ENCODE results near the gene ZP1. TPM values are rescaled to one million over a fixed set of nuclear protein-coding genes. Genes with fewer than 3 reads are reported as not detected.
A peak's percentile ranks its signal among the peaks of the same experiment; 100 is the strongest.
"Not testable (repeated sequence)": the region's sequence is repeated elsewhere in the genome, so short reads cannot be mapped to it uniquely, and the experiment has no call there.

The ZP1 gene
- total and polyA plus RNA-seq, 8 donors: 0.11 TPM; not detected in 7

DNA sequence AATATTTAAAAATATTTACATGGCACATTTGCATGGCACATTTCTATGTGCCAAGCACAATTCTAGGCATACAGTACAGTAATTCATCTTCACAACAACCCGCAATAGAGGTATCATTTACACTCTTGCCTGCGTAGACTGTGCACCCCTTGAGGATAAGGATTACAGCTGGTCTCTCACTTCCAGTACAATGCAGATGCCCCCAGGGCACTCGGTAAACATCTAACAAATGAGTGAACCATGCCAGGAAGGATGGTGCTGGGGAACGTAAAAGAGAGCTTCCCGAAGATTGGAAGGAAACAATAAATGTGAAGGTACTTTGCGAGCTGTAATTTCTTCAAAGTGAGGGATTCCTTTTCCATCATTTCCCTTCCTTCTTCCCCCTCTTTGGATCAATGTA, 37.7 kb downstream of the ZP1 start:
- DNase-seq (no peak), ATAC-seq (no peak)
- peak overlapping the region in 1 of 2 donors; percentile 90 for H3K27ac ChIP-seq
- intact Hi-C loops (cut with DNase I): no loop called here
- H3K9me3 ChIP-seq: no peaks in the 10 kb centered on the region
- TF ChIP-seq, protein P1, sequence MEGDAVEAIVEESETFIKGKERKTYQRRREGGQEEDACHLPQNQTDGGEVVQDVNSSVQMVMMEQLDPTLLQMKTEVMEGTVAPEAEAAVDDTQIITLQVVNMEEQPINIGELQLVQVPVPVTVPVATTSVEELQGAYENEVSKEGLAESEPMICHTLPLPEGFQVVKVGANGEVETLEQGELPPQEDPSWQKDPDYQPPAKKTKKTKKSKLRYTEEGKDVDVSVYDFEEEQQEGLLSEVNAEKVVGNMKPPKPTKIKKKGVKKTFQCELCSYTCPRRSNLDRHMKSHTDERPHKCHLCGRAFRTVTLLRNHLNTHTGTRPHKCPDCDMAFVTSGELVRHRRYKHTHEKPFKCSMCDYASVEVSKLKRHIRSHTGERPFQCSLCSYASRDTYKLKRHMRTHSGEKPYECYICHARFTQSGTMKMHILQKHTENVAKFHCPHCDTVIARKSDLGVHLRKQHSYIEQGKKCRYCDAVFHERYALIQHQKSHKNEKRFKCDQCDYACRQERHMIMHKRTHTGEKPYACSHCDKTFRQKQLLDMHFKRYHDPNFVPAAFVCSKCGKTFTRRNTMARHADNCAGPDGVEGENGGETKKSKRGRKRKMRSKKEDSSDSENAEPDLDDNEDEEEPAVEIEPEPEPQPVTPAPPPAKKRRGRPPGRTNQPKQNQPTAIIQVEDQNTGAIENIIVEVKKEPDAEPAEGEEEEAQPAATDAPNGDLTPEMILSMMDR (IDR thresholded peaks at IDR 0.05): no peak
- no peaks in the 10 kb centered on the region for H3K27me3 ChIP-seq
- H3K36me3 ChIP-seq: peaks cover 0 to 38% of the 10 kb centered on the region in 2 donors
- H3K4me3 ChIP-seq: peak overlapping the region in 1 of 2 donors; percentile 71
- H3K4me1 ChIP-seq: peaks cover 0 to 32% of the 10 kb centered on the region in 2 donors

DNA sequence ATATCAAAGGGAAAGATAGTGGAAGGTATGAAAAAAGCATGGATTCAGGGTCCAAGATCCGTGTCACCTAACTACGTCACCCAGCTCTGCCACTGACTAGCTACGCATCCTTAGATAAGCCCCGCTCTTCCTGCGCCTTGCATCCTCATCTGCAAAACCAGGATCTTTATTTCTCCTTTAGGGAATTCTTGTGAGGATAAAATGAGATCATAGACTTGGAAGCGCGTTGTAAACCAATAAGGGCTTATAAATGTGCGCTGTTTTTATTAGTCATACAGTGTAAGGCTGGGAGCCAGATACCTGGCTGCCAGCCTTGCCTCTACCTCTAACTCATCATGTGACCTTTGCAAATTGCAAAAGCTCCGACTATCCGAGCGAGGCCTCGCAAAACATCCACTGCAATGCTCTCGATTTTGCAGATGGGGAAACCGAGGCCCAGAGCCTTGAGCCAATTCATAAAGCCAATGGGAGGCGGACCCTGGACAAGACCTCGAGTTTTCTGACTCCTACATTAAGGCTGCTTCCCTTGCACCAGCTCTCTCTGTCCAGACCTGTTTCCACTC, 38.3 kb downstream of the ZP1 start:
- peaks cover 0 to 34% of the 10 kb centered on the region in 2 donors for H3K4me1 ChIP-seq
- ATAC-seq (peak; percentile 27), DNase-seq (no peak)
- no peaks in the 10 kb centered on the region for H3K27me3 ChIP-seq
- H3K36me3 ChIP-seq: peaks cover 0 to 32% of the 10 kb centered on the region in 2 donors
- intact Hi-C loops (cut with DNase I): no loop called here
- H3K4me3 ChIP-seq: peak overlapping the region; percentile 71 to 92
- TF ChIP-seq, protein P1 (IDR thresholded peaks at IDR 0.05): no peak
- no peaks in the 10 kb centered on the region for H3K9me3 ChIP-seq
- peak overlapping the region; percentile 83 to 90 for H3K27ac ChIP-seq

DNA sequence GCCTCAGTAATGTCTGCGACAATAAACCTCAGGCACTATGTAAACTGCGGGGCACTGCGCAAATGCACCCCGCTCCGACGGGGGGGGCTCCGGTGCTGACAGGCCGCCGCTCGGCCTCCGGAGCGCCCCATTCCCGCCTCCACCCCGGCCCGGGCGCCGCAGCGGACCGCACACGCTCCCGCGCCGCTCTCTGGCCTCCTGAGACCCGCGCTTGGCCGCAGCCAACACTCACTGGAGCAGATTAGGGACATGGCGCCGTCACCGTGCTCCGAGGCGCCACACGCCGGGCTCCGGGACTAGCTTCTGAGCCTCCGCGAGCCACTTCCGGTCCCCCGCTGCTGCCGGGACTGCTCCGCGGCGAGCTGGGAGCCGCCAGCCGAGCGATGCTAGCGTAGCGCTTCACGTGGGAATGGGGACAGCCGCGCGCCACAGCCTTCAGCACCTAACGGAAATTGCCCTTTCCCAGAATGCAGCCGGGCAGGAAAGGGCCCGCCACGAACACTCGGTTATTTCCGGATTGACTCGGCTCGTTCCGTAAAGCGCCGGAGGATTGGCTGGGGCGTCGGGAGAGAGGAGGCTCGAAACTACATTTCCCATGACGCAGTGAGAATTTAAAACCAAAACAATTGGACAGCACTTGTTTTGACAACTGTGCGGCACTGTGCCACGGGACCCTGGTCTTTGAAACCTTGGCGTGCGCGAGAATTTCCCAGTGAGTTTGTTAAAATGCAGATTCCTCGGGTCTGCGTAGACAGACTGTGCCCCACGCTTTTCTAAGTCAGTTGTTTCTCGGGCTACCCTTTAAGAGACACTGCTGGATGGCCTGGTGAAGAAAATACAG, 39.0 kb downstream of the ZP1 start, which contains the start of gene PRPF19:
Gene PRPF19, minus strand, starts transcription at position 454 of the 841 bp plus-strand sequence. Its CDS starts 203 bp downstream, at position 251.
- peak; percentile 98 for ATAC-seq
- H3K36me3 ChIP-seq: peaks cover 0 to 25% of the 10 kb centered on the region in 2 donors
- peaks cover 0 to 41% of the 10 kb centered on the region in 2 donors for H3K4me1 ChIP-seq
- TF ChIP-seq, protein P1 (IDR thresholded peaks at IDR 0.05): no peak
- H3K4me3 ChIP-seq: peak within 1 kb of the TSS; percentile 71 to 92
- peak within 1 kb of the TSS; percentile 83 to 90 for H3K27ac ChIP-seq
- DNase-seq: peak; percentile 95 to 97 (median 96)
- H3K27me3 ChIP-seq: no peaks in the 10 kb centered on the region
- H3K9me3 ChIP-seq: no peaks in the 10 kb centered on the region
- intact Hi-C loops (cut with DNase I): no loop called here

DNA sequence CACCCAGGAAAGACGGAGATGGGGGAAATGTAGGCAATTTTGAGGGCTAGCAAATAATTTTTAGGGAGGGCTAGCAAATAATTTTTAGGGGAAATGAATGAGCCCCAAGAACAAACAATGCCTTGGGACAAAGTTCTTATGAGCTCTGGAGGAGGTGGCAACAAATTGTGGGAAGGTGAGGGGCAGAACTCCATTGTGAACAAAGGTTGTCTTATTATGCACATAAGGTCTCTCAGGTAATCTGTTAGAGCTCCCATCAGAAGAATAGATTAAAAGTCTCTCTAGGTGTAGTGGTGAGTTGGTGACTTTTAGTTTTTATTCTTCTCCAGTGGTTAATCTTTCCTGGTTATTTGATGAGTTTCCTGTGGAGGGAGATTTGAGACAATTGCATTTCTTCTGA, 41.5 kb downstream of the ZP1 start:
- DNase-seq (no peak), ATAC-seq (no peak)
- intact Hi-C loops (cut with DNase I): no loop called here
- TF ChIP-seq, protein P1 (IDR thresholded peaks at IDR 0.05): no peak
- Histone ChIP-seq H3K27me3 (no peaks in the 10 kb centered on the region), H3K4me1 (peaks cover 6 to 52% of the 10 kb centered on the region in 2 donors), H3K27ac (no peak overlapping the region), H3K9me3 (no peaks in the 10 kb centered on the region), H3K4me3 (no peak overlapping the region), H3K36me3 (no peaks in the 10 kb centered on the region)

DNA sequence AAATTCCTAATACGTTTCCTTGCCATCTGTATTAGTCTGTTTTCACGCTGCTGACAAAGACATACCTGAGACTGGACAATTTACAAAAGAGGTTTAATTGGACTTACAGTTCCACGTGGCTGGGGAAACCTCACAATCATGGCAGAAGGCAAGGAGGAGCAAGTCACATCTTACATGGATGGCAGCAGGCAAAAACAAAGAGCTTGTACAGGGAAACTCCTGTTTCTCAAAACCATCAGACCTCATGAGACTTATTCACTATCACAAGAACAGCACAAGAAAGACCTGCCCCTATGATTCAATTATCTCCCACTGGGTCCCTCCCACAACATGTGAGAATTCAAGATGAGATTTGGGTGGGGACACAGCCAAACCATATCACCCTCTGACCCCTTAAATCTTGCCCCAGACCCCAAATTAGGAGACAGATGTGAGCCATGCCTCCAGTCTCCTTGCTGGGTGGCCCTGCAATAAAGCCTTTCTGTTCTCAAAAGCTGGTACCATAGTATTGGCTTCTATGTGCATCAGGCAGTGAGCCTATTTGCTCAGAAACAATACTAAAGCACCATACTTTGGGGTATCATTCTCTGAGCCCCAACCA, 42.4 kb downstream of the ZP1 start:
- intact Hi-C loops (cut with DNase I); ATAC-seq; DNase-seq; H3K27me3 ChIP-seq; H3K36me3 ChIP-seq; H3K4me3 ChIP-seq; H3K27ac ChIP-seq; H3K9me3 ChIP-seq: not testable (repeated sequence)
- H3K4me1 ChIP-seq: peaks cover 6 to 42% of the 10 kb centered on the region in 2 donors

All from left lung (tissue), 10 donors.